Naive B cell (primary cell): ENCODE results near the gene NAGLU. TPM values are rescaled to one million over a fixed set of nuclear protein-coding genes. Genes with fewer than 3 reads are reported as not detected.

Experiments
- ATAC-seq, 2 donors: fragments of 150-1000 bp; cut with Tn5 transposase; 2 replicates each; pipeline ENCODE4 v1.10.0; 2021; ENCODE audit warnings: low read depth in 2 of 2, mild to moderate bottlenecking in 2 of 2, moderate library complexity in 2 of 2
- DNase-seq: peaks from one replicate; pipeline ENCODE4 v3.0.0; 2022
- H3K27ac Mint-ChIP-seq, 6 donors: one replicate each; pipeline ENCODE4 v1.8.0; 2020 to 2022; ENCODE audit warnings: mild to moderate bottlenecking in 6 of 6, mixed read lengths in 6 of 6, moderate library complexity in 5 of 6, inconsistent platforms in 2 of 6
- H3K27me3 Mint-ChIP-seq, 3 donors: one replicate each; pipeline ENCODE4 v1.8.0; 2021 to 2022; ENCODE audit warnings: mixed read lengths in 3 of 3, mild to moderate bottlenecking in 1 of 3
- H3K36me3 Mint-ChIP-seq, 2 donors: one replicate each; pipeline ENCODE4 v1.8.0; 2020 to 2022; ENCODE audit warnings: mixed read lengths in 2 of 2, inconsistent platforms in 1 of 2, mild to moderate bottlenecking in 1 of 2
- H3K4me1 Mint-ChIP-seq, 3 donors: one replicate each; pipeline ENCODE4 v1.8.0; 2020 to 2022; ENCODE audit warnings: mixed read lengths in 3 of 3, inconsistent platforms in 1 of 3, mild to moderate bottlenecking in 1 of 3, moderate library complexity in 1 of 3
- H3K4me3 Mint-ChIP-seq, 8 donors: one replicate each; pipeline ENCODE4 v1.8.0; 2020 to 2022; ENCODE audit warnings: mild to moderate bottlenecking in 8 of 8, mixed read lengths in 8 of 8, moderate library complexity in 8 of 8, inconsistent platforms in 2 of 8
- H3K9me3 Mint-ChIP-seq, 7 donors: one replicate each; pipeline ENCODE4 v1.8.0; 2020 to 2022; ENCODE audit warnings: mixed read lengths in 7 of 7, mild to moderate bottlenecking in 5 of 7, inconsistent platforms in 2 of 7, moderate library complexity in 1 of 7
- polyA plus RNA-seq, 6 donors: library from polyadenylated mRNA; unstranded; fragments of 300-500 nt; fragmentation: Illumina TruSeq; gene quantifications; one replicate each; pipeline ENCODE4 v1.2.3, GENCODE V29; 2021; ENCODE audit warnings: low read depth in 6 of 6

The NAGLU gene
- polyA plus RNA-seq, 6 donors from 2014 or later: 17.1 to 34.9 (median 23.6) TPM

- Mint-ChIP-seq H3K27ac (peak overlapping the region in 5 of 6 donors; percentile 32 to 86 (median 72)), H3K36me3 (no peaks in the 10 kb centered on the region), H3K4me1 (peaks cover 29 to 67% (median 43%) of the 10 kb centered on the region in 3 donors)
These were observed 29.6 kb downstream of the NAGLU start for GRCh38 chr17:42565523-42566214.

GRCh38 chr17:42566215-42566882 is 30.3 kb downstream of the NAGLU start:
- DNase-seq: no peak
- peak overlapping the region; percentile 89 to 98 (median 94) for H3K4me3 Mint-ChIP-seq
- no peak for ATAC-seq
- no peaks in the 10 kb centered on the region for H3K9me3 Mint-ChIP-seq
- H3K27ac Mint-ChIP-seq: peak overlapping the region; percentile 56 to 94 (median 83)
- H3K4me1 Mint-ChIP-seq: peaks cover 29 to 62% (median 43%) of the 10 kb centered on the region in 3 donors
- no peaks in the 10 kb centered on the region for H3K36me3 Mint-ChIP-seq
- no peaks in the 10 kb centered on the region for H3K27me3 Mint-ChIP-seq

More at GRCh38 chr17:42565523-42566214, 29.6 kb downstream of the NAGLU start:
- Mint-ChIP-seq H3K9me3 (no peaks in the 10 kb centered on the region), H3K4me3 (peak overlapping the region in 7 of 8 donors; percentile 24 to 96 (median 93)), H3K27me3 (no peaks in the 10 kb centered on the region)
- ATAC-seq (no peak), DNase-seq (no peak)

- H3K9me3 Mint-ChIP-seq: no peaks in the 10 kb centered on the region
- peak; percentile 86 for DNase-seq
- ATAC-seq: peak; percentile 75 to 81
- H3K27ac Mint-ChIP-seq: peak within 1 kb of the TSS; percentile 83 to 98 (median 90)
- H3K4me3 Mint-ChIP-seq: peak within 1 kb of the TSS; percentile 89 to 98 (median 94)
- H3K4me1 Mint-ChIP-seq: peaks cover 25 to 55% (median 36%) of the 10 kb centered on the region in 3 donors
- H3K36me3 Mint-ChIP-seq: no peaks in the 10 kb centered on the region
- no peaks in the 10 kb centered on the region for H3K27me3 Mint-ChIP-seq
These were observed 31.0 kb downstream of the NAGLU start, which contains the start of gene MLX for GRCh38 chr17:42566883-42567573. TSS of gene MLX (plus strand) at chr17:42567100. CDS start at chr17:42567125, 25 bp downstream.

GRCh38 chr17:42568341-42569111 is 32.5 kb downstream of the NAGLU start:
- Mint-ChIP-seq H3K27ac (peak overlapping the region in 4 of 6 donors; percentile 7 to 83 (median 38)), H3K4me1 (peaks cover 22 to 46% (median 24%) of the 10 kb centered on the region in 3 donors), H3K4me3 (peak overlapping the region; percentile 24 to 96 (median 58)), H3K36me3 (peaks cover 3 to 10% of the 10 kb centered on the region in 2 donors), H3K27me3 (no peaks in the 10 kb centered on the region), H3K9me3 (no peaks in the 10 kb centered on the region)
- ATAC-seq: no peak
- no peak for DNase-seq

GRCh38 chr17:42571435-42572225 is 35.6 kb downstream of the NAGLU start:
- Mint-ChIP-seq H3K36me3 (peaks cover 7 to 12% of the 10 kb centered on the region in 2 donors), H3K27me3 (no peaks in the 10 kb centered on the region), H3K27ac (no peak overlapping the region), H3K9me3 (no peaks in the 10 kb centered on the region), H3K4me3 (peak overlapping the region in 2 of 8 donors; percentile 9 to 41), H3K4me1 (peaks cover 18 to 34% (median 28%) of the 10 kb centered on the region in 3 donors)
- ATAC-seq (no peak), DNase-seq (no peak)

- Mint-ChIP-seq H3K27ac (peak overlapping the region in 1 of 6 donors; percentile 65), H3K4me3 (no peak overlapping the region), H3K4me1 (peaks cover 26 to 37% (median 29%) of the 10 kb centered on the region in 3 donors), H3K9me3 (no peaks in the 10 kb centered on the region), H3K27me3 (no peaks in the 10 kb centered on the region), H3K36me3 (peaks cover 7 to 12% of the 10 kb centered on the region in 2 donors)
- DNase-seq (no peak), ATAC-seq (no peak)
These were observed 37.1 kb downstream of the NAGLU start for GRCh38 chr17:42573095-42573494.

GRCh38 chr17:42574463-42574862 is 38.4 kb downstream of the NAGLU start:
- Mint-ChIP-seq H3K36me3 (peaks cover 7 to 12% of the 10 kb centered on the region in 2 donors), H3K9me3 (no peaks in the 10 kb centered on the region), H3K4me3 (peak overlapping the region in 1 of 8 donors; percentile 15), H3K4me1 (peaks cover 31 to 41% (median 34%) of the 10 kb centered on the region in 3 donors), H3K27ac (no peak overlapping the region), H3K27me3 (no peaks in the 10 kb centered on the region)
- no peak for DNase-seq
- ATAC-seq: no peak

- peaks cover 34 to 47% (median 39%) of the 10 kb centered on the region in 3 donors for H3K4me1 Mint-ChIP-seq
- DNase-seq (no peak), ATAC-seq (no peak)
- peak overlapping the region in 2 of 6 donors; percentile 92 to 96 for H3K27ac Mint-ChIP-seq
- H3K36me3 Mint-ChIP-seq: peaks cover 7 to 12% of the 10 kb centered on the region in 2 donors
- no peaks in the 10 kb centered on the region for H3K9me3 Mint-ChIP-seq
- H3K4me3 Mint-ChIP-seq: peak overlapping the region; percentile 84 to 99 (median 97)
- no peaks in the 10 kb centered on the region for H3K27me3 Mint-ChIP-seq
These were observed 41.1 kb downstream of the NAGLU start for GRCh38 chr17:42577140-42577531.

- H3K9me3 Mint-ChIP-seq: no peaks in the 10 kb centered on the region
- peak within 1 kb of the TSS; percentile 92 to 99 (median 96) for H3K27ac Mint-ChIP-seq
- peak within 1 kb of the TSS; percentile 84 to 99 (median 97) for H3K4me3 Mint-ChIP-seq
- H3K4me1 Mint-ChIP-seq: peaks cover 34 to 46% (median 39%) of the 10 kb centered on the region in 3 donors
- ATAC-seq: peak; percentile 88 to 90
- peaks cover 7 to 11% of the 10 kb centered on the region in 2 donors for H3K36me3 Mint-ChIP-seq
- H3K27me3 Mint-ChIP-seq: no peaks in the 10 kb centered on the region
- peak; percentile 91 for DNase-seq
These were observed 41.7 kb downstream of the NAGLU start, which contains the start of gene PSMC3IP for GRCh38 chr17:42577532-42578281. TSS of gene PSMC3IP (minus strand) at chr17:42577729. CDS start at chr17:42577686, 43 bp downstream.

GRCh38 chr17:42578282-42578869 is 42.3 kb downstream of the NAGLU start:
- H3K9me3 Mint-ChIP-seq: no peaks in the 10 kb centered on the region
- H3K4me1 Mint-ChIP-seq: peaks cover 30 to 40% (median 39%) of the 10 kb centered on the region in 3 donors
- H3K4me3 Mint-ChIP-seq: peak overlapping the region; percentile 84 to 99 (median 97)
- DNase-seq (peak; percentile 65), ATAC-seq (peak; percentile 59 to 63)
- peaks cover 4 to 6% of the 10 kb centered on the region in 2 donors for H3K36me3 Mint-ChIP-seq
- peak overlapping the region; percentile 92 to 99 (median 96) for H3K27ac Mint-ChIP-seq
- H3K27me3 Mint-ChIP-seq: no peaks in the 10 kb centered on the region
